Calu3 (cell line): ENCODE results near the gene PLD1. TPM values are rescaled to one million over a fixed set of nuclear protein-coding genes. Genes with fewer than 3 reads are reported as not detected.

Experiments
- BruUV-seq: library from RNA; stranded (reverse); fragments of 400-500 nt; replicated peaks from 2 replicates; lab custom pipeline; 2021; lab: Mats Ljungman, UMichigan
- CTCF ChIA-PET: fragments of 300-600 bp; sonication (Branson Sonifier 250); formaldehyde crosslinking; loops from one replicate; lab custom pipeline; 2022; ENCODE audit warnings: antibody characterized with exemption; lab: Charles Lee
- DNase-seq: peaks from one replicate; pipeline ENCODE4 v3.0.0; 2022
- H3K27ac Mint-ChIP-seq: one replicate; pipeline ENCODE4 v1.8.0; 2022; ENCODE audit warnings: mixed read lengths; ENCODE audit not compliant: unreplicated experiment
- H3K27me3 Mint-ChIP-seq: one replicate; pipeline ENCODE4 v1.8.0; 2022; ENCODE audit warnings: mixed read lengths; ENCODE audit not compliant: unreplicated experiment
- H3K36me3 Mint-ChIP-seq: one replicate; pipeline ENCODE4 v1.8.0; 2022; ENCODE audit warnings: mild to moderate bottlenecking, moderate library complexity, mixed read lengths; ENCODE audit not compliant: insufficient read depth, unreplicated experiment
- H3K4me1 Mint-ChIP-seq: one replicate; pipeline ENCODE4 v1.8.0; 2022; ENCODE audit warnings: mild to moderate bottlenecking, low read depth, mixed read lengths; ENCODE audit not compliant: unreplicated experiment
- H3K4me3 Mint-ChIP-seq: one replicate; pipeline ENCODE4 v1.8.0; 2022; ENCODE audit warnings: mild to moderate bottlenecking, low read depth, moderate library complexity, mixed read lengths; ENCODE audit not compliant: unreplicated experiment
- H3K9me3 Mint-ChIP-seq: one replicate; pipeline ENCODE4 v1.8.0; 2022; ENCODE audit warnings: low read depth, mixed read lengths; ENCODE audit not compliant: unreplicated experiment
- intact Hi-C: fragments of 100-400 bp; cut with micrococcal nuclease; formaldehyde crosslinking; loops from one replicate; pipeline ENCODE4 v1.10.0; 2022; ENCODE audit not compliant: unreplicated experiment
- total RNA-seq: library from RNA; stranded (reverse); gene quantifications from 2 replicates; pipeline ENCODE4 v1.2.3, GENCODE V29; 2022
- TF ChIP-seq, protein P1 (sequence below): fragments of 200-600 bp; IDR thresholded peaks from one replicate; pipeline ENCODE4 v1.8.0; 2022; ENCODE audit warnings: antibody characterized with exemption; ENCODE audit not compliant: unreplicated experiment

PLD1 gene
- total RNA-seq, 1 experiment from 2014 or later, result 61.2 TPM

DNA sequence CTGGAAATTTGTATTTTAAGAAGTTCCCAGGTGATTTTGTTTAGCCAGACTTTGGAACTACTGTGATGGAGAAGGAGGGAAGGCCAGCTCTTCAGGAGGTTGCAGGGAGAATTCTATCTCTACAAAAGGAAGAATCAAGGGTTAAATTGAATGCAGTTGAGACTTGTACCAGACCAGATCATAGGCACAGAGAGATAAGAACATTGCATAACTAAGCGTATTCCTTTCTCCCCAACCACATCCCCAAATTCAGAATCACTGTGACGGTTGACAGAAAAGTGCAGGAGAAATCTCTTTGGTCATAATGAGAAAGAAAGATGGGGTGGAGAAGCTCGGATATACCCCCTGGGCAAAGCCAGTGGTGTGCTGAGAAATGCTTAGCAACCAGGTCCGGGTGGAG, 7.2 kb downstream of the PLD1 start:
- DNase-seq, result no peak
- H3K36me3 Mint-ChIP-seq, result peaks cover 6% of the 10 kb centered on the region
- peaks cover 61% of the 10 kb centered on the region for H3K4me1 Mint-ChIP-seq
- CTCF ChIA-PET, result no interaction called here
- H3K9me3 Mint-ChIP-seq, result no peaks in the 10 kb centered on the region
- H3K4me3 Mint-ChIP-seq, result no peak overlapping the region
- intact Hi-C loops, result no loop called here
- no peaks in the 10 kb centered on the region for H3K27me3 Mint-ChIP-seq
- TF ChIP-seq, protein P1, sequence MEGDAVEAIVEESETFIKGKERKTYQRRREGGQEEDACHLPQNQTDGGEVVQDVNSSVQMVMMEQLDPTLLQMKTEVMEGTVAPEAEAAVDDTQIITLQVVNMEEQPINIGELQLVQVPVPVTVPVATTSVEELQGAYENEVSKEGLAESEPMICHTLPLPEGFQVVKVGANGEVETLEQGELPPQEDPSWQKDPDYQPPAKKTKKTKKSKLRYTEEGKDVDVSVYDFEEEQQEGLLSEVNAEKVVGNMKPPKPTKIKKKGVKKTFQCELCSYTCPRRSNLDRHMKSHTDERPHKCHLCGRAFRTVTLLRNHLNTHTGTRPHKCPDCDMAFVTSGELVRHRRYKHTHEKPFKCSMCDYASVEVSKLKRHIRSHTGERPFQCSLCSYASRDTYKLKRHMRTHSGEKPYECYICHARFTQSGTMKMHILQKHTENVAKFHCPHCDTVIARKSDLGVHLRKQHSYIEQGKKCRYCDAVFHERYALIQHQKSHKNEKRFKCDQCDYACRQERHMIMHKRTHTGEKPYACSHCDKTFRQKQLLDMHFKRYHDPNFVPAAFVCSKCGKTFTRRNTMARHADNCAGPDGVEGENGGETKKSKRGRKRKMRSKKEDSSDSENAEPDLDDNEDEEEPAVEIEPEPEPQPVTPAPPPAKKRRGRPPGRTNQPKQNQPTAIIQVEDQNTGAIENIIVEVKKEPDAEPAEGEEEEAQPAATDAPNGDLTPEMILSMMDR, result no peak
- peak overlapping the region; percentile 55 for H3K27ac Mint-ChIP-seq
- no TSS peak for BruUV-seq

DNA sequence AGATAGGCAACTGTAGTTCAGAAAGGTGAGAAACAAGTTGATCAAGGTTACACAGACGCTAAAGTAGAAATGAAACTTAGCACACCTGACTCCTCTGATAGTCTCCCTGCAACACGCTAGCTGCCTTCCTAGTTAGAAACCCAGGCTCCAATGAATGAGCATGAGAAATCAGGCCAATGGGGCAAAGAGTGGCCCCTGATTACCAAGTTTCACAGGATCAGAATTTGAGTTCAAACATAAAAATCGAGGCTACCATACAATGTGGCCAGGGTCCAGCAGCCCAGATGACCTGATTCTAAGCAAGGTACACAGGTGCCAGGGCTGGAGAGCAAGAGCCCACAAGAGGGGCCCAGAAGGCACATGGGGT, 7.7 kb downstream of the PLD1 start:
- H3K27ac Mint-ChIP-seq, result peak overlapping the region; percentile 55
- H3K4me3 Mint-ChIP-seq, result no peak overlapping the region
- intact Hi-C loops, result no loop called here
- no peaks in the 10 kb centered on the region for H3K9me3 Mint-ChIP-seq
- CTCF ChIA-PET, result interaction anchor here (1.4 kb wide), 1 partner anchor 27 kb away, joined by 7 read pairs; no protein-coding TSS in a partner anchor
- H3K27me3 Mint-ChIP-seq, result no peaks in the 10 kb centered on the region
- TF ChIP-seq, protein P1, result no peak
- no peak for DNase-seq
- BruUV-seq, result no TSS peak
- H3K4me1 Mint-ChIP-seq, result peaks cover 59% of the 10 kb centered on the region
- peaks cover 6% of the 10 kb centered on the region for H3K36me3 Mint-ChIP-seq

DNA sequence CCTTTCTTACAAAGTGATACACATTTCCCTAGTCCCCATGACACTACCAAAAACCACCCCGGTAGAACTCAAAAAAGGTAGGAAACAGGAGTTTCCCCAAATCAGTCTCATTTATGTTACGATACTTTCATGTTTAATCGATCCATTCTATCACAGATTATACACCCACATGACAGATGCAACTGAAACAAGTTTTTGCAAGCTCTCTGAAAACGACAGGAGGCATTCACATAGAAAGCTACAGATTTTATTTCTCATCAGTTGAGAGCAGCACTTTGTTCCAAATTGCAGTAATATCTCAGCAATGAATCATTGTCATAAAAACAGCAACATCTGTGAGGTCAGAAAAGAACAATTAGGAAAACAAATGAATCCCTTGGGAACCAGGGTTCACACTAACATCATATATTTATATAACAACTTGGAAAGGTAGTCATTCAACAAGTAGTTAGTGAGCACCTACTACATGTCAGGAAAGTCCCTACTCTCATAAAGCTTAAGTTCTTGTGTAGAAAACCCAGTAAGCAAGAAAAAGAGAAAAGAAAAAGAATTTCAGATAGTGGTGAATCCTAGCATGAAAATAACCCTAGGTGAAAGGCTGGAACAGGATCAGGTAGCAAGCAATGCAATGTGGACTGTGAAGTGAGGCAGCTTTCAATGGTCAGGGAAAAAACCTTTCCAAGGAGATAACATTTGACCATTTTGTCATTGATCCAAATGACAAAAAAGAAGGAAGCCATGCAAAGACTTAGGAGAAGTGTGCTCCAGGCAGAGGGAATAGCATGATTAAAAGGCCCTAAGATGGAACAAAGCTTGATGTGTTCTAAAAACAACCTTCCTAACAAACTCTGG, 8.3 kb downstream of the PLD1 start:
- intact Hi-C loops, result no loop called here
- H3K27ac Mint-ChIP-seq, result peak overlapping the region; percentile 55
- H3K9me3 Mint-ChIP-seq, result no peaks in the 10 kb centered on the region
- TF ChIP-seq, protein P1, result no peak
- CTCF ChIA-PET, result interaction anchor here (1.4 kb wide), 1 partner anchor 28 kb away, joined by 7 read pairs; no protein-coding TSS in a partner anchor
- H3K36me3 Mint-ChIP-seq, result peaks cover 6% of the 10 kb centered on the region
- BruUV-seq, result no TSS peak
- H3K27me3 Mint-ChIP-seq, result no peaks in the 10 kb centered on the region
- no peak for DNase-seq
- peaks cover 53% of the 10 kb centered on the region for H3K4me1 Mint-ChIP-seq
- H3K4me3 Mint-ChIP-seq, result no peak overlapping the region

DNA sequence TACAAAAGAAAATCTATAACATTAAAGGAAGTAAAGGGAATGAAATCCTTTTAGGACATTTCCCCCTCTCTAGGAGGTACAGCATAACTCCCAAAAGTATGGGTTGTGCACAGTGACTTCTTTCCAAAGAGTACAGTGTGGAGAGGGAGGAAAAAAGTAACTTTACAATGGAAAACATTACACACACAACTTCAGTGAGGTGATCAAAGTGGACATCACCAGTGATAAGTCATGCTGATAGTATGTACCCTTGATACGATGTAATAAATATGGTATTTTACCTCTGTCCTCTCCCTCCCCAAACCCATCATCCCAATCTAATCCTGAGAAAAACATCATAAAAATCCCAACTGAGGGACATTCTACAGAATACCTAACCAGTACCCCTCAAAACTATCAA, 10.8 kb downstream of the PLD1 start:
- CTCF ChIA-PET, result no interaction called here

More for the DNA sequence above, 10.8 kb downstream of the PLD1 start:
- TF ChIP-seq, protein P1, result no peak
- Mint-ChIP-seq H3K27ac (no peak overlapping the region), H3K4me3 (no peak overlapping the region), H3K9me3 (no peaks in the 10 kb centered on the region), H3K27me3 (no peaks in the 10 kb centered on the region), H3K4me1 (peaks cover 36% of the 10 kb centered on the region), H3K36me3 (peaks cover 6% of the 10 kb centered on the region)
- DNase-seq, result no peak
- BruUV-seq, result no TSS peak
- intact Hi-C loops, result no loop called here
